ENCODE measurements around the gene CFTR. TPM values are rescaled to one million over a fixed set of nuclear protein-coding genes. Genes with fewer than 3 reads are reported as not detected.

CFTR gene
- total RNA-seq, 1 experiment from 2014 or later, result 0.31 TPM

DNA sequence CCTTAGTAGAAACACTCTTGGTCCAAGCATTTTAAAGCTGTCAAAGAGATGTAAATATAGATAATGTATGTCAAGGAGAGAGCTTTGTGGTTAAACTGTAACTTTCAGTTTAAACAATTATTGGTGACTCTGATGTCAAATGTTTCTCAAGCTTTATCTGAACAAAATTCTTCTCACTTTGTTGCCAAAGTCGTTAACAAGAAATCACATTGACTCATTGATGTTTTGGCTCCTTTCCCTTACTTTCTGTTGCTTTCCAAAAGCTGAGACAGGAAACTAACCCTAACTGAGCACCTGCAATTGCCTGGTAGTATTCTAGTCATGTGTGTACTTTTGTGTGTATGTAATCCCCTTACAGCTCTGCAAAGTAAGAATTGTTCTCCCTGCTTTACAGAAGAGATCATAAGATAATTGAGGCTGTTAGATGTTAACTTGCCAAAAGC is 108.5 kb downstream of the CFTR start:
- no peaks in the 10 kb centered on the region for H3K9me3 ChIP-seq (ENCODE audit: control insufficient read depth, insufficient read depth, low read depth, low read length)
- intact Hi-C loops (cut with micrococcal nuclease; ENCODE audit: unreplicated experiment) (no loop called here), in situ Hi-C loops (cut with HindIII; ENCODE audit: low pct_unique_long_range_greater_than_20kb, low sequenced_read_pairs) (no loop called here)
- H3K4me1 ChIP-seq (ENCODE audit: control insufficient read depth, insufficient read depth, low read length), result 0 out of 2 replicates have a peak, but pooled peaks cover 2% of the 10 kb centered on the region
- H3K36me3 ChIP-seq (ENCODE audit: control insufficient read depth, insufficient read depth, low read length), result no peaks in the 10 kb centered on the region; the same call in 1 of the 2 replicates
- no peak for DNase-seq (ENCODE audit: low read depth, low spot score)
- no peak for TF ChIP-seq SIN3A (IDR thresholded peaks at IDR 0.05; ENCODE audit: borderline replicate concordance, insufficient read depth, low read depth, low read length)
- TF ChIP-seq TCF7L2 (IDR thresholded peaks at IDR 0.05; ENCODE audit: low read depth, low read length), result no peak
- TF ChIP-seq, protein P1, sequence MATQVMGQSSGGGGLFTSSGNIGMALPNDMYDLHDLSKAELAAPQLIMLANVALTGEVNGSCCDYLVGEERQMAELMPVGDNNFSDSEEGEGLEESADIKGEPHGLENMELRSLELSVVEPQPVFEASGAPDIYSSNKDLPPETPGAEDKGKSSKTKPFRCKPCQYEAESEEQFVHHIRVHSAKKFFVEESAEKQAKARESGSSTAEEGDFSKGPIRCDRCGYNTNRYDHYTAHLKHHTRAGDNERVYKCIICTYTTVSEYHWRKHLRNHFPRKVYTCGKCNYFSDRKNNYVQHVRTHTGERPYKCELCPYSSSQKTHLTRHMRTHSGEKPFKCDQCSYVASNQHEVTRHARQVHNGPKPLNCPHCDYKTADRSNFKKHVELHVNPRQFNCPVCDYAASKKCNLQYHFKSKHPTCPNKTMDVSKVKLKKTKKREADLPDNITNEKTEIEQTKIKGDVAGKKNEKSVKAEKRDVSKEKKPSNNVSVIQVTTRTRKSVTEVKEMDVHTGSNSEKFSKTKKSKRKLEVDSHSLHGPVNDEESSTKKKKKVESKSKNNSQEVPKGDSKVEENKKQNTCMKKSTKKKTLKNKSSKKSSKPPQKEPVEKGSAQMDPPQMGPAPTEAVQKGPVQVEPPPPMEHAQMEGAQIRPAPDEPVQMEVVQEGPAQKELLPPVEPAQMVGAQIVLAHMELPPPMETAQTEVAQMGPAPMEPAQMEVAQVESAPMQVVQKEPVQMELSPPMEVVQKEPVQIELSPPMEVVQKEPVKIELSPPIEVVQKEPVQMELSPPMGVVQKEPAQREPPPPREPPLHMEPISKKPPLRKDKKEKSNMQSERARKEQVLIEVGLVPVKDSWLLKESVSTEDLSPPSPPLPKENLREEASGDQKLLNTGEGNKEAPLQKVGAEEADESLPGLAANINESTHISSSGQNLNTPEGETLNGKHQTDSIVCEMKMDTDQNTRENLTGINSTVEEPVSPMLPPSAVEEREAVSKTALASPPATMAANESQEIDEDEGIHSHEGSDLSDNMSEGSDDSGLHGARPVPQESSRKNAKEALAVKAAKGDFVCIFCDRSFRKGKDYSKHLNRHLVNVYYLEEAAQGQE (IDR thresholded peaks at IDR 0.05; ENCODE audit: insufficient read depth in 1 of 2, low read depth in 2 of 2, low read length in 1 of 2), result no peak
- TF ChIP-seq, protein P2, sequence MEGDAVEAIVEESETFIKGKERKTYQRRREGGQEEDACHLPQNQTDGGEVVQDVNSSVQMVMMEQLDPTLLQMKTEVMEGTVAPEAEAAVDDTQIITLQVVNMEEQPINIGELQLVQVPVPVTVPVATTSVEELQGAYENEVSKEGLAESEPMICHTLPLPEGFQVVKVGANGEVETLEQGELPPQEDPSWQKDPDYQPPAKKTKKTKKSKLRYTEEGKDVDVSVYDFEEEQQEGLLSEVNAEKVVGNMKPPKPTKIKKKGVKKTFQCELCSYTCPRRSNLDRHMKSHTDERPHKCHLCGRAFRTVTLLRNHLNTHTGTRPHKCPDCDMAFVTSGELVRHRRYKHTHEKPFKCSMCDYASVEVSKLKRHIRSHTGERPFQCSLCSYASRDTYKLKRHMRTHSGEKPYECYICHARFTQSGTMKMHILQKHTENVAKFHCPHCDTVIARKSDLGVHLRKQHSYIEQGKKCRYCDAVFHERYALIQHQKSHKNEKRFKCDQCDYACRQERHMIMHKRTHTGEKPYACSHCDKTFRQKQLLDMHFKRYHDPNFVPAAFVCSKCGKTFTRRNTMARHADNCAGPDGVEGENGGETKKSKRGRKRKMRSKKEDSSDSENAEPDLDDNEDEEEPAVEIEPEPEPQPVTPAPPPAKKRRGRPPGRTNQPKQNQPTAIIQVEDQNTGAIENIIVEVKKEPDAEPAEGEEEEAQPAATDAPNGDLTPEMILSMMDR (IDR thresholded peaks at IDR 0.05), result no peak
- TF ChIP-seq POLR2AphosphoS5 (IDR thresholded peaks at IDR 0.05; ENCODE audit: low read depth, low read length), result no peak
- no peak for ATAC-seq
- no peak overlapping the region for H3K27ac ChIP-seq (ENCODE audit: low read length)
- CTCF ChIA-PET, result no interaction called here
- no TSS peak for BruUV-seq (replicated peaks)
- POLR2A ChIA-PET, result no interaction called here
- 0 out of 2 replicates have a peak, but pooled peaks cover 2% of the 10 kb centered on the region for H3K27me3 ChIP-seq (ENCODE audit: control insufficient read depth, insufficient read depth, low read length)
- no peak overlapping the region for H3K4me3 ChIP-seq (ENCODE audit: low read depth in 2 of 2, low read length in 2 of 2)

DNA sequence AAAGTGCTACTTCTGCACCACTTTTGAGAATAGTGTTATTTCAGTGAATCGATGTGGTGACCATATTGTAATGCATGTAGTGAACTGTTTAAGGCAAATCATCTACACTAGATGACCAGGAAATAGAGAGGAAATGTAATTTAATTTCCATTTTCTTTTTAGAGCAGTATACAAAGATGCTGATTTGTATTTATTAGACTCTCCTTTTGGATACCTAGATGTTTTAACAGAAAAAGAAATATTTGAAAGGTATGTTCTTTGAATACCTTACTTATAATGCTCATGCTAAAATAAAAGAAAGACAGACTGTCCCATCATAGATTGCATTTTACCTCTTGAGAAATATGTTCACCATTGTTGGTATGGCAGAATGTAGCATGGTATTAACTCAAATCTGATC is 110.4 kb downstream of the CFTR start:
- in situ Hi-C loops (cut with HindIII; ENCODE audit: low pct_unique_long_range_greater_than_20kb, low sequenced_read_pairs) (no loop called here), intact Hi-C loops (cut with micrococcal nuclease; ENCODE audit: unreplicated experiment) (no loop called here)
- Histone ChIP-seq H3K27ac (ENCODE audit: low read length) (no peak overlapping the region), H3K36me3 (ENCODE audit: control insufficient read depth, insufficient read depth, low read length) (no peaks in the 10 kb centered on the region; the same call in 1 of the 2 replicates), H3K4me1 (ENCODE audit: control insufficient read depth, insufficient read depth, low read length) (0 out of 2 replicates have a peak, but pooled peaks cover 2% of the 10 kb centered on the region), H3K9me3 (ENCODE audit: control insufficient read depth, insufficient read depth, low read depth, low read length) (no peaks in the 10 kb centered on the region), H3K4me3 (ENCODE audit: low read depth in 2 of 2, low read length in 2 of 2) (no peak overlapping the region), H3K27me3 (ENCODE audit: control insufficient read depth, insufficient read depth, low read length) (0 out of 2 replicates have a peak, but pooled peaks cover 2% of the 10 kb centered on the region)
- no TSS peak for BruUV-seq (replicated peaks)
- no peak for TF ChIP-seq POLR2AphosphoS5 (IDR thresholded peaks at IDR 0.05; ENCODE audit: low read depth, low read length)
- TF ChIP-seq, protein P2 (IDR thresholded peaks at IDR 0.05), result no peak
- no peak for TF ChIP-seq SIN3A (IDR thresholded peaks at IDR 0.05; ENCODE audit: borderline replicate concordance, insufficient read depth, low read depth, low read length)
- TF ChIP-seq TCF7L2 (IDR thresholded peaks at IDR 0.05; ENCODE audit: low read depth, low read length), result no peak
- TF ChIP-seq, protein P1 (IDR thresholded peaks at IDR 0.05; ENCODE audit: insufficient read depth in 1 of 2, low read depth in 2 of 2, low read length in 1 of 2), result no peak
- ChIA-PET POLR2A (no interaction called here), CTCF (no interaction called here)
- ATAC-seq, result no peak
- DNase-seq (ENCODE audit: low read depth, low spot score), result no peak
